Measurements from ENCODE around the gene CDH11. TPM values are rescaled to one million over a fixed set of nuclear protein-coding genes. Genes with fewer than 3 reads are reported as not detected.

The CDH11 gene, protein sequence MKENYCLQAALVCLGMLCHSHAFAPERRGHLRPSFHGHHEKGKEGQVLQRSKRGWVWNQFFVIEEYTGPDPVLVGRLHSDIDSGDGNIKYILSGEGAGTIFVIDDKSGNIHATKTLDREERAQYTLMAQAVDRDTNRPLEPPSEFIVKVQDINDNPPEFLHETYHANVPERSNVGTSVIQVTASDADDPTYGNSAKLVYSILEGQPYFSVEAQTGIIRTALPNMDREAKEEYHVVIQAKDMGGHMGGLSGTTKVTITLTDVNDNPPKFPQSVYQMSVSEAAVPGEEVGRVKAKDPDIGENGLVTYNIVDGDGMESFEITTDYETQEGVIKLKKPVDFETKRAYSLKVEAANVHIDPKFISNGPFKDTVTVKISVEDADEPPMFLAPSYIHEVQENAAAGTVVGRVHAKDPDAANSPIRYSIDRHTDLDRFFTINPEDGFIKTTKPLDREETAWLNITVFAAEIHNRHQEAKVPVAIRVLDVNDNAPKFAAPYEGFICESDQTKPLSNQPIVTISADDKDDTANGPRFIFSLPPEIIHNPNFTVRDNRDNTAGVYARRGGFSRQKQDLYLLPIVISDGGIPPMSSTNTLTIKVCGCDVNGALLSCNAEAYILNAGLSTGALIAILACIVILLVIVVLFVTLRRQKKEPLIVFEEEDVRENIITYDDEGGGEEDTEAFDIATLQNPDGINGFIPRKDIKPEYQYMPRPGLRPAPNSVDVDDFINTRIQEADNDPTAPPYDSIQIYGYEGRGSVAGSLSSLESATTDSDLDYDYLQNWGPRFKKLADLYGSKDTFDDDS
- total RNA-seq = 332 and 704 TPM in 2 replicates

GRCh38 chr16:65121870-65122723 lies at the start of gene CDH11:
Gene CDH11, minus strand, starts transcription at chr16:65122063. Its CDS starts 117,194 bp downstream, at chr16:65004869.

Measured in regular cardiac myocyte (primary cell).